Suprapubic skin (tissue), 4 donors: ENCODE data around the gene PRR12.

Experiments used
- EP300 ChIP-seq: sonication (generic); formaldehyde crosslinking; IDR thresholded peaks from one replicate; pipeline ENCODE4 v1.6.1; 2017; ENCODE audit warnings: antibody characterized with exemption
- POLR2A ChIP-seq, 2 donors: fragments of 450-650 bp; IDR thresholded peaks; one replicate each; pipeline ENCODE4 v1.6.1; 2017; ENCODE audit warnings: antibody characterized with exemption in 2 of 2, mild to moderate bottlenecking in 2 of 2, moderate library complexity in 2 of 2
- POLR2AphosphoS5 ChIP-seq, 3 donors: sonication (generic); formaldehyde crosslinking; IDR thresholded peaks; one replicate each; pipeline ENCODE4 v1.6.1; 2017; ENCODE audit warnings: antibody characterized with exemption in 3 of 3
- TF ChIP-seq, protein P1 (sequence below), 2 donors: fragments of 200-600 bp in 1 of 2; fragments of 450-650 bp in 1 of 2; sonication (generic) in 1 of 2; IDR thresholded peaks; one replicate each; pipeline ENCODE4 v1.5.1; 2016 to 2019; ENCODE audit warnings: antibody characterized with exemption in 2 of 2, mild to moderate bottlenecking in 1 of 2, moderate library complexity in 1 of 2

DNA sequence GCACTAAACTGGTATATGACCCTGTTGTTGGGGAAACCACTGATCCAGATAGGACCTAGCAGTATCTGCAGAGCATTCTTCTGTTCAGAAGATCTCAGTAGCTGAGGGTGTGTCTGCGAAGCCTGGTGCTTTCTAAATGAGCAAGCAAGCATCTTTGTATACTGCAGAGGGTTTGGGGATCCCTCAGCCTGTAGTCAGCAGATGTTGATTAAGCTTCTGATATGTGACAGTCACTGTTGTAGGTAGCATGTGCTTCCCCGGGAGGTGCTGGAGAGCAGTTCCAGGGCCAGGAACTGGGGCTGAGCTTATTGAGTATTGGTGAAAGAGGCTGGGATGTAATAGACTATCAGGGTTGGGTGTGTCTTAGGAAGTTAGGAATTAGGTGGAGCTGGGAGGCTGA, 52.5 kb downstream of the PRR12 start:
- TF ChIP-seq, protein P1, sequence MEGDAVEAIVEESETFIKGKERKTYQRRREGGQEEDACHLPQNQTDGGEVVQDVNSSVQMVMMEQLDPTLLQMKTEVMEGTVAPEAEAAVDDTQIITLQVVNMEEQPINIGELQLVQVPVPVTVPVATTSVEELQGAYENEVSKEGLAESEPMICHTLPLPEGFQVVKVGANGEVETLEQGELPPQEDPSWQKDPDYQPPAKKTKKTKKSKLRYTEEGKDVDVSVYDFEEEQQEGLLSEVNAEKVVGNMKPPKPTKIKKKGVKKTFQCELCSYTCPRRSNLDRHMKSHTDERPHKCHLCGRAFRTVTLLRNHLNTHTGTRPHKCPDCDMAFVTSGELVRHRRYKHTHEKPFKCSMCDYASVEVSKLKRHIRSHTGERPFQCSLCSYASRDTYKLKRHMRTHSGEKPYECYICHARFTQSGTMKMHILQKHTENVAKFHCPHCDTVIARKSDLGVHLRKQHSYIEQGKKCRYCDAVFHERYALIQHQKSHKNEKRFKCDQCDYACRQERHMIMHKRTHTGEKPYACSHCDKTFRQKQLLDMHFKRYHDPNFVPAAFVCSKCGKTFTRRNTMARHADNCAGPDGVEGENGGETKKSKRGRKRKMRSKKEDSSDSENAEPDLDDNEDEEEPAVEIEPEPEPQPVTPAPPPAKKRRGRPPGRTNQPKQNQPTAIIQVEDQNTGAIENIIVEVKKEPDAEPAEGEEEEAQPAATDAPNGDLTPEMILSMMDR (IDR thresholded peaks at IDR 0.05) = no peak
- TF ChIP-seq POLR2A (IDR thresholded peaks at IDR 0.05) = no peak
- no peak for TF ChIP-seq POLR2AphosphoS5 (IDR thresholded peaks at IDR 0.05)
- TF ChIP-seq EP300 = no peak
